HL-60/S4 (cell line): Measurements from ENCODE around the gene CFHR5.
"Not testable (repeated sequence)": the region's sequence is repeated elsewhere in the genome, so short reads cannot be mapped to it uniquely, and the experiment has no call there.

ENCODE experiments used
- in situ Hi-C: fragments of 300-500 bp; cut with MboI; formaldehyde crosslinking; loops from 2 replicates; pipeline ENCODE4 v1.14.3; 2022; ENCODE audit warnings: low sequenced_read_pairs

The CFHR5 gene

DNA sequence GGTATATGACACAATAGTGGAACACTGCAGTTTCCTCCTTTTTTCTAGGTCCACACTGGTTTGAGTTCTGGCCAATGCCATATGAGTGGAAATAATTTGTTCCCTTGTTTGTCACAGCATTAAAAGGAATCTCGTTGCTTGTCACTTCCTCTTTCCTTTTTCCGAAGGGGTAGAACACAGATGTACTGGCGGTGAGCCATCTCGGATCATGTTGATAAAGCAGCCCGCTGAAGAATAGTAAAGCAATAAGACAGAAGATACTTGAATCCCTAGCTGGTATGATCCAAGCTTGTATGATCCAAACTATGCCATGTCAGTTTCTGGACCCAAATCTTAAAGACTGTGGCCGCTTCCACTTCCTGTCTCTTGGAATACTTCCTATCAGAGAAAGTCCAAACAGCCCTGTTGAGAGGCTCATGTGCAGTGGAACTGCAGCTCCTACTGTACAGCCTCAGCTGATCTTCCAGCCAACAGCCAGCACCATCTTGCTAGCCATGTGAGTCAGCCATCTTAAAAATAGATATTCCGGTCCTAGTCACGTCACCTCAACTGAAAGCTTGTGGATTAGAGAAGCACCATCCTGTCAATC, 40.3 kb downstream of the CFHR5 start:
- in situ Hi-C loops: no loop called here

DNA sequence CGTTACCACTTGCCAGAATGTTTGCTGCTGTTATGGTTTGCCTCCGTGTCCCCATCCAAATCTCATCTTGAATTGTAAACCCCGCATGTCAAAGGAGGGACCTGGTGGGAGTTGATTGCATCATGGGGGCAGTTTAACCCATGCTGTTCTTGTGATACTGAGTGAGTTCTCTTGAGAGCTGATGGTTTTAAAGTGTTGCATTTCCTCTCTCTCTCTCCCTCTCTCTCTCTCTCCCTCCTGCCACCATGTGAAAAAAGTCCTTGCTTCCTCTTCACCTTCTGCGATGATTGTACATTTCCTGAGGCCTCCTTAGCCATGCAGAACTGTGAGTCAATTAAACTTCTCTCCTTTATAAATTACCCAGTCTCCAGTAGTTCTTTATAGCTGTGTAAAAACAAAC, 44.4 kb downstream of the CFHR5 start:
- in situ Hi-C loops: no loop called here

DNA sequence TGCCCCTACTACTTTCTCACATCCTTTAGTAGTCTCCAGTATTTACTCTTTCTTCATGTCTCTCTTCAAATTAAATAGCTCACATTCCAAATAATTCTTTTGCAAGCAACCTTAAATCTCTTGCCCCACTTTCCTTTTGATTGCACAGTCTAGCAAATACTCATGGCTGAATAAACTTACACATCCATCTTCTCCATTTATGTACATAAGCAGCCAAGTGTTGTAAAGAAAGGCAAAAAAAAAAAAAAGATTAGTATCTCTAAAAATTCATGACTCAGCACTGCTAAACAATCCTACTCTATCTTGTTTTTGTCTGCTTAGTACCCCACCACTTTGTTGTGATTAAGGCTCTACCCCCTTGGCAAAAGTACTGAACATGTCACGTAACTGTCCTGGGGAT, 47.1 kb downstream of the CFHR5 start:
- in situ Hi-C loops: no loop called here

DNA sequence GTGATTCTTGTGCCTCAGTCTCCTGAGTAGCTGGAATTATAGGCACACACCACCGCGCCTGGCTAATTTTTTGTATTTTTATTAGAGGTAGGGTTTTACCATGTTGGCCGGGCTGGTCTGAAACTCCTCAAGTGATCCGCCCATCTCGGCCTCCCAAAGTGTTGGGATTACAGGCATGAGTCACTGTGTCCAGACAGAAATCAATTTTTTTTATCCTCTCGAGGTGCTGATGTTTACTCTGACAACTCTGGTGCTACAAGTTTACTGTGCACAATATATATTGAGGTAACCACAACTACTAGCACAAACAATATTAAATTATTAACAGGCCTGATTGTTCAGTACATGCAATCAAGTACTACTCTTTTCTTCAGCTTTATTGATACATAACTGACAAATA, 50.0 kb downstream of the CFHR5 start:
- in situ Hi-C loops: no loop called here

DNA sequence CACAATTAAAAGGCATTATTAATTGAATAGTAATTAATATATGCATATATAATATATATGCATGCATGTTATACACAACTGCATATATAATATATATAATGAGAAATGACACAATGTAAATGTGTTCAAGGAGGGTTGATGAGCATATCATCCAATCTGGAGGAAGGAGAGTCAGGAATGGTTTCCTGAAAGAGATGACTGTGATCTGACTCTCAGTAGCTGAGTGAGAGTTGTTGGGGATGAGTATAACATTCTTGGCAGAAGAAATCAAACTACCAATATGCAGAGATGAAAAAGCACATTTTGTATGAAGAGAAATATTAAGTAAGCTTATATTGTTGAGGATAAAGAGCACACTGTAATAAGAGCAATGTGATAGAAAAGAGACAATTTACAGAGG, 52.4 kb downstream of the CFHR5 start:
- in situ Hi-C loops: no loop called here

DNA sequence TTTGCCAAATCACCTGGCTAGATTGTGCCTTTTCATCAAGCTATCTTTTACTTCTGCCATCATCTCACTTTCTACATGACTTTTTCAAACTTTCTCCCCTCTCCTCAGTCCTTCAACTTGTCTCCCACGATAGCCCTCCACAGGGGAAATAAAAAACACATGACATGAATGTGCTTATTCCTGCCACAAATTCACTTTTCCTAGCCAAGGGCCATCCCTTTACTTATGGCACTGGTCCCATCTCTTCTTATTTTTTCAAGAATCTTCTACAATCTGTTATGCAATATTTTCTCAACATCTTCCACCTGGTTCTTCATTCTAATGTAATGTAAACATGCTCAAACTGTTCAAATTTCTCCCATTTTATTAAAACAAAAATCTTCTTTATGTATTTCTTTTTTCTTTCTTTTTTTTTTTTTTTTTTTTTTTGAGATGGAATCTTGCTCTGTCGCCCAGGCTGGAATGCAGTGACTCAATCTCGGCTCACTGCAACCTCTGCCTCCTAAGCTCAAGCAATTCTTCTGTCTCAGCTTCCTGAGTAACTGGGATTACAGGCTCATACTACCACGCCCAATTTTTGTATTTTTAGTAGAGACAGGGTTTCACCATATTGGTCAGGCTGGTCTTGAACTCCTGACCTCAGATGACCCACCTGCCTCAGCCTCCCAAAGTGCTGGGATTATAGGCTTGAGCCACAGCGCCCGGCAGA, 57.4 kb downstream of the CFHR5 start:
- in situ Hi-C loops: not testable (repeated sequence)

DNA sequence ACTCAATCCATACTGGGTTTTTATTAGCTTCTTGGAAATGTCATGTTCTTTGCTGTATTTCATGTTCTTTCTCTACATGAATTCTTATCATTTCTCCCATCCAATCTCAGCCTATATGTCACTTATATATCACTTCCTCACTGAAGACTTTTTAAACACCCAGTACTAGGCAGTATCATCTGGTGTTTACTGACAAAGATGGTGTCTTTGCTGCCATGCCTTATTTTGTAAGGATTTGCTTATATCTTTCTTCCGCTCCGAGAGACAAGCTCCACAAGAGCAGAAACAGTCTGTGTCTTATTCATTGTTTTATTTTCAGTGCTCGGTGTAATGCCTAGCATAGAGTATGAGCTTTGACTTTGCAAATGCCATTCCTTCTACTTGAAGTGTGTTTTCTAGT, 59.5 kb downstream of the CFHR5 start:
- in situ Hi-C loops: no loop called here

DNA sequence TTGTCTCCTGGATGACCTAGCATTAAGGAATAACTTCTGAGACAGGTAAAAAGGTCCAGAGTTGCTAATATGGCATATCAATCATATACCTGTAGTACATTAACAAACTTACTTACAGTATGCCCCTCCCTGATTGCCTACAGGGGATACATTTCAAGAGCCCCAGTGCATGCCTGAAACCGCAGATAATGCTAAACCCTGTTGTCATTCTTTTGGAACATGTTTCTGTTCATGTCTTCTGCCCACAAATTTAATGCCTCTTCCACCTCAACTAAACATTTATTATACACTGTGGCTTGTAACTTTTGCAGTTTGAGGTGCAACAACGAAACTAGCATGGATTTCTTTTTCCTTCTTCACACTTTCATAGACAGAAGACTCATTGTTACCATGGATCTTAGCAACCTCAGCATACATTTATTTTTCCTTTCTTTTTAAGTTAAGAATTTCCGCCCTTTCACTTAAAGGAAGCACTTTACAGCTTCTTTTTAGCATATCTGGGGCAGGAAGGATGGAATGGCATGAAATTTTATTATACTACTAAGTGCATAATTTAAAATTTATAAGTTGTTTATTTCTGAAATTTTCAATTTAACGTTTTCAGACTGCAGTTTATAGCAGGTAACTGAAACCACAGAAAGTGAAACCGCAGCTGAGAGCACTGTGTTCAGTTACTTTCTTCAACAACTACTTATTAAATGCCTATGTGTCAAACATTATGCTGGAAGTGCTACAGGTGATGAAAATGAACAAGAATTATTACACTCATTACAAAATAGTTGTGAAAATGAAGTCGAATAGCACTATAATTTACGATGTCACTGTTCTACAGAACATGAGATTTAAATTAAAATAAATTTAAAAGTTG, 64.4 kb downstream of the CFHR5 start:
- in situ Hi-C loops: no loop called here

DNA sequence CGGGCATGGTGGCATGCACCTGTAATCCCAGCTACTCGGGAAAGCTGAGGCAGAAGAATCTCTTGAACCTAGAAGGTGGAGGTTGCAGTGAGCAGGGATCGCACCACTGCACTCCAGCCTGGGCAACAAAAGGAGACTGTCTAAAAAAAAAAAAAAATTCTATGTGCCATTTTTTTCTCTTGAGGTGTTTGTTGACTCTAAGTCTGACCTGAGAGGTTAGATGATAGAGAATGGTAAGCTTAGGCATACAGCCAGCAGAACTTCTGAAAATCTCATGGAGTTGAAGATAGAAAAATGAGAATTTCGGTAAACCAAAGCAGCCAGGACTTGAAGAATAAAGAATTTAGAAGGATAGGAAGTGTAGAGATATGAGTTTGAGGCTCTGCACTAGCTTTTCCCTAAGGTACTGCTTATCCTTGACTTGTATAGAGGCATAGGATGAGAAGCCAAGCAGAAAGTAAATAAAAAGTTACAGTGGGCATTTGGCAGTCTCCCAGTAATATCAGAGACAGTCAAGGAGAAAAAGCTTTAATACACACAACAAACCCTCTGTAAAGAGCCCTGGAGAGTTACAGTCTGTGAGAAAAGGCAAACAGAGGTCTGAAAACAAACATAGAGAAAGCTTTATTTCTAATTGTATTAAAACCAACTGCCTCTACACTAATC, 65.5 kb downstream of the CFHR5 start:
- in situ Hi-C loops: no loop called here

DNA sequence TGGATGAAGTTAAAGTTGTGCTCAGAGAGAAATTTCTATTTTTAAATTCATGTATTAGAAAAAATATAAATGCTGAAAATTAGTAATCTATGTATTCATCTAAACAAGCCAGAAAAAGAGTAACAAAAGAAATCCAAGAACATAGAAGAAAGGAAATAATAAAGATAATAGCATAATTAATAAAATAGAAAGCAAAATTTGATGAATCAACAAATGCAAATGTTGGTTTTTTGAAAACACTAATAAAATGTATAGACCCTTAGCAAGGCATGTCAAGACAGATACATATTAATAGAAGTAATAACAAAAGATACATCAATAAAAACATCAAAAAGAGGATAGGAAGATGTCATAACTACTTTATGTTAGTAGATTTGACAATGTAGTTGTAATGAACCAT, 71.7 kb downstream of the CFHR5 start:
- in situ Hi-C loops: no loop called here
